B cell (primary cell): ENCODE measurements around the gene LAG3. TPM values are rescaled to one million over a fixed set of nuclear protein-coding genes. Genes with fewer than 3 reads are reported as not detected.

ENCODE experiments used
- ATAC-seq: fragments of 200-7000 bp; cut with Tn5 transposase; one replicate; pipeline ENCODE4 v1.10.0; 2021; ENCODE audit warnings: low read depth, mild to moderate bottlenecking, moderate number of reproducible peaks, moderate library complexity
- CTCF ChIA-PET: fragments of 350-600 bp; sonication (Branson Sonifier 250); formaldehyde crosslinking; loops from one replicate; lab custom pipeline; 2021; ENCODE audit warnings: antibody characterized with exemption, inconsistent platforms; lab: Charles Lee
- POLR2A ChIA-PET: fragments of 350-600 bp; sonication (Branson Sonifier 250); formaldehyde crosslinking; loops from one replicate; lab custom pipeline; 2021; ENCODE audit warnings: antibody characterized with exemption; lab: Charles Lee
- DNase-seq: peaks from one replicate; pipeline ENCODE4 v3.0.0; 2013
- H2AFZ ChIP-seq: 2 replicates; pipeline ENCODE4 v1.6.1; 2012; ENCODE audit warnings: mild to moderate bottlenecking, low read depth, low read length; ENCODE audit not compliant: insufficient read depth, poor library complexity, severe bottlenecking
- H3K27ac ChIP-seq, 2 donors: 1 replicate in 1 of 2; 2 replicates in 1 of 2; pipeline ENCODE4 v1.5.1; 2012 to 2013; ENCODE audit warnings: low read length in 2 of 2, mild to moderate bottlenecking in 2 of 2, moderate library complexity in 1 of 2
- H3K27me3 ChIP-seq, 4 experiments: fragments of 200-600 bp in 1 of 4; sonication (generic) in 1 of 4; replicated peaks in 1 of 4; 1 replicate in 2 of 4; 2 replicates in 2 of 4; pipeline versions ENCODE4 v1.6.1 to v1.7.0; 2013 to 2016; ENCODE audit warnings: low read length in 3 of 4, mild to moderate bottlenecking in 2 of 4, mixed read lengths in 1 of 4, moderate library complexity in 1 of 4; ENCODE audit not compliant: insufficient read depth in 4 of 4, control insufficient read depth in 3 of 4; ENCODE audit errors: control extremely low read depth in 1 of 4
- H3K36me3 ChIP-seq, 2 experiments: replicated peaks in 1 of 2; 1 replicate in 1 of 2; 2 replicates in 1 of 2; pipeline versions ENCODE4 v1.6.1 to v1.7.1; 2013; ENCODE audit warnings: low read length in 1 of 2; ENCODE audit not compliant: insufficient read depth in 2 of 2, control insufficient read depth in 1 of 2; ENCODE audit errors: control extremely low read depth in 1 of 2, extremely low read depth in 1 of 2
- H3K4me1 ChIP-seq, 2 donors: fragments of 200-600 bp in 1 of 2; sonication (generic) in 1 of 2; 1 replicate in 1 of 2; 2 replicates in 1 of 2; pipeline versions ENCODE4 v1.5.1 to v1.6.1; 2013 to 2017; ENCODE audit warnings: low read length in 2 of 2; ENCODE audit not compliant: control insufficient read depth in 2 of 2, insufficient read depth in 2 of 2
- H3K4me2 ChIP-seq: replicated peaks from 2 replicates; pipeline ENCODE3; 2012; ENCODE audit warnings: mild to moderate bottlenecking, low read depth, low read length; ENCODE audit not compliant: poor library complexity, severe bottlenecking
- H3K4me3 ChIP-seq, 5 experiments: fragments of 200-600 bp in 1 of 5; sonication (generic) in 1 of 5; 1 replicate in 3 of 5; 2 replicates in 2 of 5; pipeline versions ENCODE4 v1.5.1 to v1.7.0; 2011 to 2016; ENCODE audit warnings: low read length in 4 of 5, mild to moderate bottlenecking in 4 of 5, low read depth in 2 of 5, control low read depth in 1 of 5, moderate library complexity in 1 of 5; ENCODE audit not compliant: insufficient read depth in 1 of 5; ENCODE audit errors: control extremely low read depth in 1 of 5, extremely low read depth in 1 of 5
- H3K79me2 ChIP-seq: fragments of 200-600 bp; sonication (generic); one replicate; pipeline ENCODE4 v1.6.0; 2016; ENCODE audit warnings: low read length; ENCODE audit not compliant: control insufficient read depth, insufficient read depth
- H3K9ac ChIP-seq: fragments of 200-600 bp; sonication (generic); 2 replicates; pipeline ENCODE4 v1.6.1; 2017; ENCODE audit warnings: mild to moderate bottlenecking, low read length, moderate library complexity
- H3K9me3 ChIP-seq, 3 donors: one replicate each; pipeline versions ENCODE4 v1.6.1 to v1.7.1; 2013; ENCODE audit warnings: low read length in 2 of 3; ENCODE audit not compliant: control insufficient read depth in 2 of 3, insufficient read depth in 1 of 3; ENCODE audit errors: control extremely low read depth in 1 of 3
- H4K20me1 ChIP-seq: 2 replicates; pipeline ENCODE4 v1.6.0; 2012; ENCODE audit warnings: mild to moderate bottlenecking, low read length; ENCODE audit not compliant: insufficient read depth, control insufficient read depth, poor library complexity, severe bottlenecking
- H3K27ac Mint-ChIP-seq: one replicate; pipeline ENCODE4 v1.8.0; 2021; ENCODE audit warnings: mixed read lengths
- H3K27me3 Mint-ChIP-seq: one replicate; pipeline ENCODE4 v1.8.0; 2021; ENCODE audit warnings: mixed read lengths
- H3K4me1 Mint-ChIP-seq: one replicate; pipeline ENCODE4 v1.8.0; 2021; ENCODE audit warnings: mixed read lengths
- H3K4me3 Mint-ChIP-seq: one replicate; pipeline ENCODE4 v1.8.0; 2021; ENCODE audit warnings: mixed read lengths
- H3K9me3 Mint-ChIP-seq: one replicate; pipeline ENCODE4 v1.8.0; 2022; ENCODE audit warnings: mixed read lengths; ENCODE audit not compliant: insufficient read depth
- EZH2 ChIP-seq: IDR thresholded peaks from 2 replicates; pipeline ENCODE4 v1.6.1; 2012; ENCODE audit warnings: borderline replicate concordance, low read depth, mild to moderate bottlenecking, moderate library complexity, low read length; ENCODE audit not compliant: insufficient read depth, poor library complexity, severe bottlenecking
- WGBS: methylation state at CpG from one replicate; pipeline ENCODE4 v1.1.5; 2013; ENCODE audit warnings: missing lambda C conversion rate; ENCODE audit not compliant: insufficient coverage; 5-methylcytosine and 5-hydroxymethylcytosine counted together
- intact Hi-C: fragments of 100-400 bp; cut with micrococcal nuclease; formaldehyde crosslinking; loops from one replicate; pipeline ENCODE4 v1.10.0; 2022
- polyA plus RNA-seq: library from polyadenylated mRNA; depleted of rRNA; stranded (reverse); fragments of >200 nt; gene quantifications from 2 replicates; pipeline ENCODE4 v1.2.3, GENCODE V29; 2012
- total RNA-seq, 2 donors: library from RNA; stranded (reverse); fragments of 120-200 nt in 1 of 2; gene quantifications; 1 replicate in 1 of 2; 2 replicates in 1 of 2; pipeline versions ENCODE4 v1.2.3 to v1.2.4, GENCODE V29; 2013 to 2022
- TF ChIP-seq, protein P1 (sequence below): fragments of 200-600 bp; IDR thresholded peaks from one replicate; pipeline ENCODE4 v1.8.0; 2022; ENCODE audit warnings: antibody characterized with exemption, mild to moderate bottlenecking

The LAG3 gene
- total and polyA plus RNA-seq, 2 donors (not counting 1 experiment from before 2014, with no cell fraction given) = not detected

DNA sequence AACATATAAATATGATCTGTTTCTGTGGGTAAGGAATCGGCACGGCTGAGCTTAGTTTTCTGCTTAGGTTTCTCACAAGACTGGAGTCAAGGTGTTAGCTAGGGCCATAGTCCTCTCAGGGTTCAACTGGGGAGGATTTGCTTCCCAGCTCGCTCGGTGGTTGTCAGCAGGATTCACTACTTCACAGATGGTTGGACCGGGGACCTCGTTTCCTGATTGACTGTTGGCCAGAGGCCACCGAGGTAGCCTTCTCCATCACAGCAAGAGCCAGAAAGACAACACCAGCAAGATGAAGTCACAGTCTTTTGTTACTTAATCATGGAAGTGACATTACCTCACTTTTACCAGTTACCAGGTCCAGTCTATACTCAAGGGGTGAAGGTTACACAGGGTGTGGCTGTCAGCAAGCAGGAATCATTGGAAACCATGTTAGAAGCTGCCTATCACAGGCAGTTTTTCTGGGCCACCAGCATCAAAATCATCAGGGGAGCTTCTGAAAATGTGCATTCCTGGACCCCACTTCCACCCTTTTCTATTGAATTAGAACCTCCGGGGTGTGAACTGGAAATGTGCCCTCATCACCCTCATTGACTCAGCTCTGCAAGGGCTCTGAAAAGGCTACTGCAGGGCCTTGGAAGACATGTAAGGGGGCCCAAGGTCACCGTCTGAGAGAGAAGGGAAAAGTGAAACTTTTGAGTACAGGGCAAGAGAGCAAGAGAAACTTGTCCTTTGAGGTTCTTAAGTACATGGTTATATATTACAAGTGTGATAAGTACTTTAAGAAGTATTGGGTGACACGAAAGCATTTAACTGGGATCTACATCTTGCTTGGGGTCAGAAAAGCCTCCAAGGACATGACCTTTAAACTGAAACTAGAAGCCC lies 37.6 kb upstream of the LAG3 start:
- Histone ChIP-seq H3K27me3 (no peaks in the 10 kb centered on the region), H3K4me1 (no peaks in the 10 kb centered on the region), H4K20me1 (peaks cover 6% of the 10 kb centered on the region), H3K9ac (no peak overlapping the region), H3K36me3 (peaks cover 6 to 28% of the 10 kb centered on the region in 2 experiments), H3K4me3 (no peak overlapping the region), H3K4me2 (no peak overlapping the region), H2AFZ (no peak overlapping the region), H3K27ac (no peak overlapping the region), H3K79me2 (no peaks in the 10 kb centered on the region), H3K9me3 (no peaks in the 10 kb centered on the region)
- ATAC-seq (no peak), DNase-seq (no peak)
- TF ChIP-seq EZH2 = no peak
- TF ChIP-seq, protein P1, sequence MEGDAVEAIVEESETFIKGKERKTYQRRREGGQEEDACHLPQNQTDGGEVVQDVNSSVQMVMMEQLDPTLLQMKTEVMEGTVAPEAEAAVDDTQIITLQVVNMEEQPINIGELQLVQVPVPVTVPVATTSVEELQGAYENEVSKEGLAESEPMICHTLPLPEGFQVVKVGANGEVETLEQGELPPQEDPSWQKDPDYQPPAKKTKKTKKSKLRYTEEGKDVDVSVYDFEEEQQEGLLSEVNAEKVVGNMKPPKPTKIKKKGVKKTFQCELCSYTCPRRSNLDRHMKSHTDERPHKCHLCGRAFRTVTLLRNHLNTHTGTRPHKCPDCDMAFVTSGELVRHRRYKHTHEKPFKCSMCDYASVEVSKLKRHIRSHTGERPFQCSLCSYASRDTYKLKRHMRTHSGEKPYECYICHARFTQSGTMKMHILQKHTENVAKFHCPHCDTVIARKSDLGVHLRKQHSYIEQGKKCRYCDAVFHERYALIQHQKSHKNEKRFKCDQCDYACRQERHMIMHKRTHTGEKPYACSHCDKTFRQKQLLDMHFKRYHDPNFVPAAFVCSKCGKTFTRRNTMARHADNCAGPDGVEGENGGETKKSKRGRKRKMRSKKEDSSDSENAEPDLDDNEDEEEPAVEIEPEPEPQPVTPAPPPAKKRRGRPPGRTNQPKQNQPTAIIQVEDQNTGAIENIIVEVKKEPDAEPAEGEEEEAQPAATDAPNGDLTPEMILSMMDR = no peak
- CTCF ChIA-PET = interaction anchor here (0.7 to 1.5 kb wide), 7 partner anchors 11 to 58 kb away, joined by 3 to 5 read pairs (median 3); partner anchors contain the start of gene COPS7A
- intact Hi-C loops = loop anchor here (1.0 kb wide), 2 partner anchors 45 to 91 kb away; no protein-coding TSS in a partner anchor
- Mint-ChIP-seq H3K4me3 (no peak overlapping the region), H3K27ac (no peak overlapping the region), H3K4me1 (no peaks in the 10 kb centered on the region), H3K9me3 (no peaks in the 10 kb centered on the region), H3K27me3 (no peaks in the 10 kb centered on the region)
- 97% methylated on average over 10 of the region's 10 CpGs for WGBS
- POLR2A ChIA-PET = no interaction called here
